WI38 (cell line): ENCODE measurements around the gene GSE1.

ENCODE experiments used
- H3K4me3 ChIP-seq: 2 replicates; pipeline ENCODE4 v1.5.1; 2011; ENCODE audit warnings: low read depth, mild to moderate bottlenecking, control low read depth, low read length
- TF ChIP-seq, protein P1 (sequence below): IDR thresholded peaks from 2 replicates; pipeline ENCODE4 v1.5.1; 2012; ENCODE audit warnings: low read depth, mild to moderate bottlenecking, control low read depth, low read length

GSE1 gene

DNA sequence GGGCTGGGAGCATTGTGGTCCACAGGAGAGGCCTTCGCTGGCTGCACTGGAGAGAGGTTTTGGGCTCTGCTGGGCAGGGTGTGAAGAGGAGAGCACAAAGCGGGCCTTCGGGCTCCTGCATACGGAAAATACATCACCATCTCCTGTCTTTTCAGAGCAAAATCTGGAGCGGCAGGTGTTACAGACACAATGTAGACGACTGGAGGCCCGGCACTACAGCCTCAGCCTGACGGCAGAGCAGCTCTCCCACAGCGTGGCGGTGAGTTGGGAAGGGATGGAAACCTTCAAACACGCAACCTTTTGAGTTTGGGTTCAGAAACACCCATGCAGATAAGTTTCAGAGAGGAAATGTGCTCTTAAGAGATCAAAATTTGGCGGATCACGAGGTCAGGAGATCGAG, 57.7 kb downstream of the GSE1 start:
- no peak overlapping the region for H3K4me3 ChIP-seq
- TF ChIP-seq, protein P1, sequence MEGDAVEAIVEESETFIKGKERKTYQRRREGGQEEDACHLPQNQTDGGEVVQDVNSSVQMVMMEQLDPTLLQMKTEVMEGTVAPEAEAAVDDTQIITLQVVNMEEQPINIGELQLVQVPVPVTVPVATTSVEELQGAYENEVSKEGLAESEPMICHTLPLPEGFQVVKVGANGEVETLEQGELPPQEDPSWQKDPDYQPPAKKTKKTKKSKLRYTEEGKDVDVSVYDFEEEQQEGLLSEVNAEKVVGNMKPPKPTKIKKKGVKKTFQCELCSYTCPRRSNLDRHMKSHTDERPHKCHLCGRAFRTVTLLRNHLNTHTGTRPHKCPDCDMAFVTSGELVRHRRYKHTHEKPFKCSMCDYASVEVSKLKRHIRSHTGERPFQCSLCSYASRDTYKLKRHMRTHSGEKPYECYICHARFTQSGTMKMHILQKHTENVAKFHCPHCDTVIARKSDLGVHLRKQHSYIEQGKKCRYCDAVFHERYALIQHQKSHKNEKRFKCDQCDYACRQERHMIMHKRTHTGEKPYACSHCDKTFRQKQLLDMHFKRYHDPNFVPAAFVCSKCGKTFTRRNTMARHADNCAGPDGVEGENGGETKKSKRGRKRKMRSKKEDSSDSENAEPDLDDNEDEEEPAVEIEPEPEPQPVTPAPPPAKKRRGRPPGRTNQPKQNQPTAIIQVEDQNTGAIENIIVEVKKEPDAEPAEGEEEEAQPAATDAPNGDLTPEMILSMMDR, result no peak

DNA sequence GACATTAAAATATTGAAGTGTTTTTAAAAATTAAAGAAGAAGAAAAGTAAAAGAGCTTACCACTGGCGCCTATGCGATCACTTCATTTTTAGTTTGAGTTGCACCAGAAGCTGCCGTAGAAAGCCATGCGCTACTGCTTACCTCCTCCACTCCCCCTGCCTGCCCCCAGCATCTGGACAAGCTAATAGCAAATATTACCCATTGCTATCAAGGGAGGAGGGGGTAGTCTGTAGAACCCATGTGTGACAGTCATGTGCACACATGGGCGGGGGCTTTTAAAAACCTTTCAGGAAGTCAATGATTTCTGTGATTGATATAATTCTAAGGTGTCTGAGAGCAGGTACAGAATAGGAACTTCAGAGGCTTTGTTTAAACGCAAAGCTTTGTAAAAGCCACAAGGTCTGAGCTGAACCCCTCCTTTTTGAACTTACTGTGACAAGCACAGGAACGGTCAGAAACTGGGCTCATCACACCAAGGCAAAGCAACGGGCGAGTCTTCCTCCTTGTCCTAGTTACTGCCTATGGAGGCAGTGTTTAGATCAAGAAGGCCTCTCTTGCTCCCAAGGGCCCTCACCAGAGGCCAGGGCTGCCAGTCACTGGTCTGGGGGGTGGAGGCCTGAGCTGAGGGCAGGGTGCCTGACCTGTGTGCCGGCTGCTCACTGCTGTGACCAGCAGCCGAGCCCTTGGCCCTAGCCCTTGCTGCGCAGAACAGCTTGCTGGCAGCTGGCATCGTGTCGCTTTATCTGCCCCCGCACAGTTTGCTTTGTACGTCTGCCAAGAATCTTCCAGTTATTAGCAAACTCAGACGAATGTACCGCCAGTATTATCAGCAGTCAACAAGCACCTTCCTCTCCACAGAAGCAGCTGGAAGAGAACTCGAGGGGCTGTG, 60.7 kb downstream of the GSE1 start:
- TF ChIP-seq, protein P1, result no peak
- no peak overlapping the region for H3K4me3 ChIP-seq

DNA sequence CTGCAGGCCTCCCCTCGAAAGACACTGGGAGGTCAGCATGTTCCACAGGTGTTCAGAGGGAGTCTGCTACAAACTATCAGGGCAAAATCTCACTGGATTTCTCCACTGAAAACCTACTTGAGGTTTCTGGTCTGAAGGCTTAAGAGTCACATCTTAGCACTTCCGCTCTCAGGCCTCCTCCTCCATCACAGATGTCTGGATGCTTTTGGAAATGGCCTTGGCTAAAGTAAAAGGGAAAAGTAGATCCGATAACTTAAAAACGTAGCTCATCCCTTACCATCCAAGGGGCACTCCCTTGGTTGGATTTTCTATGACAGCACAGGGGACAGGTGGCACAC, 61.3 kb downstream of the GSE1 start:
- no peak overlapping the region for H3K4me3 ChIP-seq
- TF ChIP-seq, protein P1, result no peak

DNA sequence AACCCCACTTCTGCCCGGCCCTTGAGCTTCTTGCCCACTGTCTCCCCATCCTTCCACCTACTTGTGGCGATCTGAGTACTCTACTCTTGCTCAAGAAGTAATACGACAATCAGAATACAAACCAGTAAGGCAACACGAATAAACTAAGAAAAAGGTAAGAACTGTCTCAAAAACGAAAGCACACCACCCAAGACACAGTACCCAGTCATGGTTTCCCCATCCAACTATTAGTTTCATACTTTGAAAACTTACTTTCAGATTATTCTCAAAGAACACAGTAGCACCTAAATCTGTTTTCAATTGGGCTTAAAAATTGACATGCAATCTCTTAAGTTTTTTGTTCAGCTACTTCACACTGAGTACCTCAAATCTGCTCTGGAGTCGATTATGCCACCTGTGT, 61.7 kb downstream of the GSE1 start:
- no peak overlapping the region for H3K4me3 ChIP-seq
- TF ChIP-seq, protein P1, result no peak

DNA sequence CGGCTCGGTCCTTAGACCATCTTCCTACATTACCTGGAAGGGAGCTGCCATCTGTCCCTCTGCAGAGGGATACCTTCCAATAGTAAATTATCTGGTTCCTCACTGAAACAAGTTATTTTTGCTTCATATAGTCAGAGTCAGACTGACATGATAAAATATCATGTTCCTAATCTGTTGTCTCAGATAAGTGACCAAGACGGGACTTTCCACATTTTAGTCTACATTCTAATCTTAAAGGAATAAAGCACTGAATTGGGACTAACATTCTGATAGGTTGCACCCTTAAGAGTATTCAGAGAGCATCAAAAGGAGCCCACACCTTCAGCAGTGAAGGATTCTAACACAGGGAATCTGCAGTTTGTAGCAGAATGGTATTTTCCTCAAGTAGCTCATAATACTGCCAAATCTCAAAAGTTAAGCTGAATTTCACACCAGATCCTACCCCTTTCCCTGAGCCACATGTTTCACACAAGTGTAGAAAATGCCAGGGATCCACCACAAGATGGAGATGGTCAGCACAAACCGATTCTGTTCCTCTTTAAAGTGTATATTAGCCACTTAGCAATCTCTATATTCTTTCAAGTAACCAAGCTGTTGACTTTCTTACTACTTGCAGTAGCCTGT, 62.2 kb downstream of the GSE1 start:
- no peak overlapping the region for H3K4me3 ChIP-seq
- TF ChIP-seq, protein P1, result peak; percentile 24; the same call in 1 of the 2 replicates

DNA sequence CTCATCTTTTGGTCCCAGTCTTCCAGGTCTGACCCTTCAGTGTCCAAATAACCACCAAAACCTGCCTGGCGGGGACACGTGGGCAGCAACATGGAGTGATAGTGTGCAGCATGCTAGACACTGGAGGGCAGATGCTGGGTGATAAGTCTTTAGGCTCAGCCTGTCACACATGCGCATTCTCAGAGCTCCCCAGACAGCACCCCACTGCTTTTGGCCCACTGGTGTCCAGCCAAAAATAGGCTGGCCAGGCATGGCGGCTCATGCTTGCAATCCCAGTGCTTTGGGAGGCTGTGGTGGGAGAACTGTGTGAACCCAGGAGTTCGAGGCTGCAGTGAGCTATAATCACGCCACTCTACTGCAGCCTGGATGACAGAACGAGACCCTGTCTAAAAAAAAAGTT, 63.3 kb downstream of the GSE1 start:
- no peak overlapping the region for H3K4me3 ChIP-seq
- TF ChIP-seq, protein P1, result no peak

DNA sequence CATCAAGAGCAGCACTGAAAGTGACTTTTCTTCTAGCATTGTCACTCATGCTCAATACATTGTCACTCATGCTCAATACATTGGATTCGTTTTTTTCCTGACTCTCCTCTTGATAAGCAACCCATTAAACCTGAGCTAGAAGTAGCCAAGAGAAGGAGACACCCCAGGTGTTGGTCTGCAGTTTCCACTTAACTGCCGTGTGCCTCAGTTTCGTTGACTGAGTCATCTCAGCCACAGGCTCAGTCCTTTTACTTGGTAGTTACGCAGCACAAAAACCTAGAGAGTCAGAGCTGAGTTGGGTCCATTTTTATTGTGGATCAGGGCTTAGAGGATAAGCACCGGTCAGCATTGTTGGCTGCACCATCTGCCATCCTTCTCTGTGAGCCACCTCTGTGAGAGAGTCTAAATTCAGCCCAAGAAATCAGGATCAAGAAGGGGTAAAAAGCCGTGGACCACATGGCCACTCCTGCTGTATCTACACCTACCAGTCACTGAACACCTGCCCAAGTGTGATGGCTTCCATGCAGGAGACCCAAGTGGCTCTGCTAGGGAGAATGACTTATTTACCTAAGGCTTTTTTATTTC, 64.4 kb downstream of the GSE1 start:
- TF ChIP-seq, protein P1, result no peak
- H3K4me3 ChIP-seq, result no peak overlapping the region
